BE2C (cell line): ENCODE measurements around the gene CCDC184.
A peak's percentile ranks its signal among the peaks of the same experiment; 100 is the strongest.
"Not testable (repeated sequence)": the region's sequence is repeated elsewhere in the genome, so short reads cannot be mapped to it uniquely, and the experiment has no call there.

Experiments used
- DNase-seq: peaks from one replicate; pipeline ENCODE4 v3.0.0-alpha.2; 2020
- H3K27me3 ChIP-seq: fragments of 250-450 bp; sonication (Bioruptor Pico); 2 replicates; pipeline ENCODE4 v1.5.1; 2020; ENCODE audit warnings: mild to moderate bottlenecking
- H3K36me3 ChIP-seq: fragments of 250-450 bp; sonication (Bioruptor Pico); 2 replicates; pipeline ENCODE4 v1.5.1; 2020; ENCODE audit warnings: mild to moderate bottlenecking
- H3K4me1 ChIP-seq: fragments of 250-450 bp; sonication (Bioruptor Pico); 2 replicates; pipeline ENCODE4 v1.5.1; 2020
- H3K4me3 ChIP-seq: 2 replicates; pipeline ENCODE4 v1.5.1; 2011; ENCODE audit warnings: low read depth, low read length
- H3K9me3 ChIP-seq: fragments of 250-450 bp; sonication (Bioruptor Pico); 2 replicates; pipeline ENCODE4 v1.5.1; 2020
- TF ChIP-seq, protein P1 (sequence below): IDR thresholded peaks from 2 replicates; pipeline ENCODE4 v1.5.1; 2012; ENCODE audit warnings: mild to moderate bottlenecking, low read depth, low read length

The CCDC184 gene

DNA sequence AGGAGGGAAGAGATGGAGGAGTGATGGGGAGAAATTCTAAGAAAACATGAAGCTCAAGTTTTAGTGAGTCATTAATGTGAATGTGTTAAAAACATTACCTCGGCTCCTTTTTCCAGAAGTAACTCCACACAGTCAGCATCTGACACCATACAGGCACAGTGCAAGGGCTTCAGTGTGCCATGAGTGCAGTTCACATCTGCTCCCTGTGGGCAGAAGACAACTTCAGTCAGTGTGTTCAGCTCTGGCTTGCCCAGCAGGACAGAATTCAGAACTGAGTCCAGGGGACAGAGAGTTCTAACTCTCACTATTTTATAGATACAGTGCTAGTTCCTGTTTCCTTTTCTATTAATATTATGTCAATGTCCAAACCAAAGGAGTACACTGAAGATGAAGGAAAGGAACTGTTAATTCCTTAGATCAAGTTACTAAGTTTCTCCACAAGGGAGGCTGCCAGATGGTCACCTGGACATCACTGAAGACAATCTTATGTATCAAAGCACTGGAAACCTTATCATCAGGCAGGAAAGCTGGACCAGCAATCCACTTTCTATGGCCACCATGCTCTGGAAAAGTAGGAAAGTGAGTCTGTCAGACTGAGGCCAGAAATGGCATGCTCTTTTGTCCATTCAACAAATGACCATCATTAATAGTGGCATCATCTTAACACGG, 32.2 kb upstream of the CCDC184 start:
- H3K36me3 ChIP-seq: peaks cover 39% of the 10 kb centered on the region
- DNase-seq: no peak
- no peak overlapping the region for H3K4me3 ChIP-seq
- no peaks in the 10 kb centered on the region for H3K27me3 ChIP-seq
- no peaks in the 10 kb centered on the region for H3K4me1 ChIP-seq
- TF ChIP-seq, protein P1, sequence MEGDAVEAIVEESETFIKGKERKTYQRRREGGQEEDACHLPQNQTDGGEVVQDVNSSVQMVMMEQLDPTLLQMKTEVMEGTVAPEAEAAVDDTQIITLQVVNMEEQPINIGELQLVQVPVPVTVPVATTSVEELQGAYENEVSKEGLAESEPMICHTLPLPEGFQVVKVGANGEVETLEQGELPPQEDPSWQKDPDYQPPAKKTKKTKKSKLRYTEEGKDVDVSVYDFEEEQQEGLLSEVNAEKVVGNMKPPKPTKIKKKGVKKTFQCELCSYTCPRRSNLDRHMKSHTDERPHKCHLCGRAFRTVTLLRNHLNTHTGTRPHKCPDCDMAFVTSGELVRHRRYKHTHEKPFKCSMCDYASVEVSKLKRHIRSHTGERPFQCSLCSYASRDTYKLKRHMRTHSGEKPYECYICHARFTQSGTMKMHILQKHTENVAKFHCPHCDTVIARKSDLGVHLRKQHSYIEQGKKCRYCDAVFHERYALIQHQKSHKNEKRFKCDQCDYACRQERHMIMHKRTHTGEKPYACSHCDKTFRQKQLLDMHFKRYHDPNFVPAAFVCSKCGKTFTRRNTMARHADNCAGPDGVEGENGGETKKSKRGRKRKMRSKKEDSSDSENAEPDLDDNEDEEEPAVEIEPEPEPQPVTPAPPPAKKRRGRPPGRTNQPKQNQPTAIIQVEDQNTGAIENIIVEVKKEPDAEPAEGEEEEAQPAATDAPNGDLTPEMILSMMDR: no peak
- no peaks in the 10 kb centered on the region for H3K9me3 ChIP-seq

DNA sequence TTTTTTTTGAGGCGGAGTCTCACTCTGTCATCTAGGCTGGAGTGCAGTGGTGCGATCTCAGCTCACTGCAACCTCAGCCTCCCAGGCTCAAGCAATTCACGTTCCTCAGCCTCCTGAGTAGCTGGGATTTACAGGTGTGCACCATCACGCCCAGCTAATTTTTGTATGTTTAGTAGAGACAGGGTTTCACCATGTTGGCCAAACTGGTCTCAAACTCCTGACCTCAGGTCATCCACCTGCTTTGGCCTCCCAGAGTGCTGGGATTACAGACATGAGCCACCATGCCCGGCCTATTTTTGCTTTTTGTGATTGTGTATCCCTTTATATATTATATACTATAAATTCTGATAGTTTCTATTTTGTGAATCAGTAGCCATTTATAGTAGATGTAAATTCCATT, 27.7 kb upstream of the CCDC184 start:
- H3K9me3 ChIP-seq, H3K4me1 ChIP-seq, DNase-seq, H3K4me3 ChIP-seq, H3K27me3 ChIP-seq: not testable (repeated sequence)
- H3K36me3 ChIP-seq: peaks cover 11% of the 10 kb centered on the region

DNA sequence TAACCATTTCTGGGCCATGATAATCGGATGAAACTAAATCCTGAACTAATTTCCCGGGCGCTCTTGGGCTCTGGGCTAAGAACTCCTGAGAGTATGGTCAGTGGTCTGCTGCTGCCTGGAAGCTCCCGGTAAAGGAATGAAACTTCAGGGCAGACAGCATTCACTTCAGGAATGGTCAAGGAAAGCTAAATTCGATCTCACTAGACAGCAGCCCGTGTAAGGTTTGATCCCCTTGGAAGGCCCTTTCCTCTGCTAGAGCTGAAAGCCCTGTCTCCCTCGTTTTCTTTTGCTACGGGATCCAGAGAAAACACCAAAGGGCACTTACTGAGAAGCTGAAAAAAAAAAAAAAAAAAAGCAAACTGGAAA, 26.8 kb upstream of the CCDC184 start:
- Histone ChIP-seq H3K4me3 (peak overlapping the region; percentile 93), H3K36me3 (peaks cover 3% of the 10 kb centered on the region), H3K27me3 (no peaks in the 10 kb centered on the region), H3K4me1 (no peaks in the 10 kb centered on the region), H3K9me3 (no peaks in the 10 kb centered on the region)
- TF ChIP-seq, protein P1: no peak
- DNase-seq: no peak

DNA sequence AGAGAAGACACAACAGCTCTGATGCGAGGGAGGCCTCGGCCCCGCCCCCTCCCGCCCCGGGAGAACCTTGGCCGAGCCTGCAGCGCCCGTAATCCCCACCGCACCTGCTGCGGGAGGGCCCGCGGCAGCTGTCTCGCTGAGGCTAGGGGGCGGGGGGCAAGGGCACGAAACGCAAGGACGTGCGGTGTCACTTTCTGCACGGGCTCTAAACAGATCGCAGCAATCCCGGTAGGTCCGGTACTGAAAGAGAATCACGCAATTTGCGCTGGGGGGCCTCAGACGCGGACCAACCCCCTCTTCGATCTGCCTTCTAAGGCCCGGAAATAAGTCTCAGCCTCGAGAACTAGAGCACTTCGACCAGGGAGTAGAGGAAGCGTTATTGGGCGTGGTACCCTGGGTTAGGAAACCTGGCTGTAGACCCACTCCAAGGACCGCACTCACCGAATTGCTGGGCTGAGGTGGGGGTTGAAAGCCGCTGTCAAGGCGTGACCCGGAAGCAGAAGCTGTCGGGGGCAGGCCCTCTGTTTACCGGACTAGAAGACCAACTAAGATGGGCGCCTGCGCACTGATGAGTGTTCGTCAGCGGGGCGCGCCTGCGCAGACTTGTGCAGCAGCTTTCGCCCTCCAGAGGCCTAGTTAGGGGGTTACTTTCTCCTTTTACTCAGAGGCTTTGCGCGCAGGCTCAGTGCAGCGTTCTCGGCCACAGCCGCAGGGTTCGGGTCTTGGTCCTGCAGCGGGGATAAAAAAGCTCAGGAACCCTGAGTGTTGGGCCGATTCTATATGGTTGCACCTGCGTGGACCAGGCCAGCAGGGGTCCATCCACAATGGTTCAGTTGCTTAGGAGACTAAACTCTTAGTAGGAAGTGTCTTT, 26.2 kb upstream of the CCDC184 start, which contains the start of gene ASB8:
TSS of gene ASB8 (minus strand) at position 498 of the 871 bp plus-strand sequence. CDS start 4,019 bp downstream, outside the sequence.
- Histone ChIP-seq H3K4me1 (no peaks in the 10 kb centered on the region), H3K9me3 (no peaks in the 10 kb centered on the region), H3K4me3 (peak within 1 kb of the TSS; percentile 93), H3K36me3 (no peaks in the 10 kb centered on the region; the same call in 1 of the 2 replicates), H3K27me3 (no peaks in the 10 kb centered on the region)
- peak; percentile 98 for DNase-seq
- TF ChIP-seq, protein P1: peak; percentile 51

DNA sequence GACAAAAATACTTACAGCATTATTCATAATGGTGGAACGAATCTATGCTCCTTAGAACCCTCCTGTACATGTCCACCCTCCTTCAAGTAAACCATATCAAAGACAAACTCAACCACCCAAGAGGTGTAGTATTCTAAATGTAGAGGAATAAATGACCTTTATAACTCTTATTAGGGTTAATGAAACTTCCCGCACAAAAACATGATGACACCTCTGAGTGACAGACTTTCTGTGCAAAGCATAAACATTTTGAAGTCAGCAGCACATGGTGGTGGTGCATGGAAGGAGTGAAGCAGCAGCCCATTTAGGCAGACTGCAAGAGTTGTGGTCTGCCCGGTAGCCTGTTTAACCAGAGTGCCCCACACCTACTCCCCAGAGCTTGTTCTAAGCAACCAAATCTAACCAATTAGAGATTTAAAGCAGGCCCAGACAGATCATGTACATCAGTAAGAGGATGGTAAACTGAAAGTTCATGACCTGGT, 25.5 kb upstream of the CCDC184 start:
- no peaks in the 10 kb centered on the region for H3K4me1 ChIP-seq
- no peak for DNase-seq
- TF ChIP-seq, protein P1: no peak
- no peaks in the 10 kb centered on the region; the same call in 1 of the 2 replicates for H3K36me3 ChIP-seq
- H3K27me3 ChIP-seq: no peaks in the 10 kb centered on the region
- no peaks in the 10 kb centered on the region for H3K9me3 ChIP-seq
- H3K4me3 ChIP-seq: peak overlapping the region; percentile 93

DNA sequence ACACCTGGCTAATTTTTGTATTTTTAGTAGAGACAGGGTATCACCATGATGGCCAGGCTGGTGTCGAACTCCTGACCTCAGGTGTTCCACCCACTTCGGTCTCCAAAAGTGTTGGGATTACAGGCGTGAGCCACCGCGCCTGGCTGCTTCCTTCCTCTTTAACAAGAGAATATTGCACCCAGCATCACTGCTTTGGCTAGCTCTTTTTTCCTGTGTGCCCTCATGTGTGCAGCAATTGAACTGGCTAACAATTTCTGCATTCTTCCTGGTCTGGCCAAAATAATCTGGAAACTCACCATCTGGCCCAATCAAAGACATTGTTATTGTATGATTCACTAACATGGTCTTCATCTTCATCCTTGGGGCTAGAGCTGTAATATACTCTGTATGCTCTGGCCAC, 23.4 kb upstream of the CCDC184 start:
- no peaks in the 10 kb centered on the region for H3K4me1 ChIP-seq
- no peaks in the 10 kb centered on the region for H3K36me3 ChIP-seq
- no peaks in the 10 kb centered on the region for H3K9me3 ChIP-seq
- TF ChIP-seq, protein P1: no peak
- H3K4me3 ChIP-seq: no peak overlapping the region
- DNase-seq: no peak
- no peaks in the 10 kb centered on the region for H3K27me3 ChIP-seq
